Calu3 (cell line): ENCODE data around the gene AP3S1. TPM values are rescaled to one million over a fixed set of nuclear protein-coding genes. Genes with fewer than 3 reads are reported as not detected.
"Not testable (repeated sequence)": the region's sequence is repeated elsewhere in the genome, so short reads cannot be mapped to it uniquely, and the experiment has no call there.

ENCODE experiments used
- BruUV-seq: library from RNA; stranded (reverse); fragments of 400-500 nt; replicated peaks from 2 replicates; lab custom pipeline; 2021; lab: Mats Ljungman, UMichigan
- CTCF ChIA-PET: fragments of 300-600 bp; sonication (Branson Sonifier 250); formaldehyde crosslinking; loops from one replicate; lab custom pipeline; 2022; ENCODE audit warnings: antibody characterized with exemption; lab: Charles Lee
- DNase-seq: peaks from one replicate; pipeline ENCODE4 v3.0.0; 2022
- H3K27ac Mint-ChIP-seq: one replicate; pipeline ENCODE4 v1.8.0; 2022; ENCODE audit warnings: mixed read lengths; ENCODE audit not compliant: unreplicated experiment
- H3K27me3 Mint-ChIP-seq: one replicate; pipeline ENCODE4 v1.8.0; 2022; ENCODE audit warnings: mixed read lengths; ENCODE audit not compliant: unreplicated experiment
- H3K36me3 Mint-ChIP-seq: one replicate; pipeline ENCODE4 v1.8.0; 2022; ENCODE audit warnings: mild to moderate bottlenecking, moderate library complexity, mixed read lengths; ENCODE audit not compliant: insufficient read depth, unreplicated experiment
- H3K4me1 Mint-ChIP-seq: one replicate; pipeline ENCODE4 v1.8.0; 2022; ENCODE audit warnings: mild to moderate bottlenecking, low read depth, mixed read lengths; ENCODE audit not compliant: unreplicated experiment
- H3K4me3 Mint-ChIP-seq: one replicate; pipeline ENCODE4 v1.8.0; 2022; ENCODE audit warnings: mild to moderate bottlenecking, low read depth, moderate library complexity, mixed read lengths; ENCODE audit not compliant: unreplicated experiment
- H3K9me3 Mint-ChIP-seq: one replicate; pipeline ENCODE4 v1.8.0; 2022; ENCODE audit warnings: low read depth, mixed read lengths; ENCODE audit not compliant: unreplicated experiment
- intact Hi-C: fragments of 100-400 bp; cut with micrococcal nuclease; formaldehyde crosslinking; loops from one replicate; pipeline ENCODE4 v1.10.0; 2022; ENCODE audit not compliant: unreplicated experiment
- total RNA-seq: library from RNA; stranded (reverse); gene quantifications from 2 replicates; pipeline ENCODE4 v1.2.3, GENCODE V29; 2022
- TF ChIP-seq, protein P1 (sequence below): fragments of 200-600 bp; IDR thresholded peaks from one replicate; pipeline ENCODE4 v1.8.0; 2022; ENCODE audit warnings: antibody characterized with exemption; ENCODE audit not compliant: unreplicated experiment

Gene AP3S1
- total RNA-seq, 1 experiment from 2014 or later = 101 TPM

GRCh38 chr5:115807654-115808052, 34.1 kb upstream of the AP3S1 start:
- Mint-ChIP-seq H3K4me1 (peaks cover 9% of the 10 kb centered on the region), H3K27me3 (no peaks in the 10 kb centered on the region), H3K9me3 (peaks cover 4% of the 10 kb centered on the region), H3K4me3 (no peak overlapping the region), H3K36me3 (no peaks in the 10 kb centered on the region), H3K27ac (no peak overlapping the region)
- BruUV-seq = no TSS peak
- TF ChIP-seq, protein P1, sequence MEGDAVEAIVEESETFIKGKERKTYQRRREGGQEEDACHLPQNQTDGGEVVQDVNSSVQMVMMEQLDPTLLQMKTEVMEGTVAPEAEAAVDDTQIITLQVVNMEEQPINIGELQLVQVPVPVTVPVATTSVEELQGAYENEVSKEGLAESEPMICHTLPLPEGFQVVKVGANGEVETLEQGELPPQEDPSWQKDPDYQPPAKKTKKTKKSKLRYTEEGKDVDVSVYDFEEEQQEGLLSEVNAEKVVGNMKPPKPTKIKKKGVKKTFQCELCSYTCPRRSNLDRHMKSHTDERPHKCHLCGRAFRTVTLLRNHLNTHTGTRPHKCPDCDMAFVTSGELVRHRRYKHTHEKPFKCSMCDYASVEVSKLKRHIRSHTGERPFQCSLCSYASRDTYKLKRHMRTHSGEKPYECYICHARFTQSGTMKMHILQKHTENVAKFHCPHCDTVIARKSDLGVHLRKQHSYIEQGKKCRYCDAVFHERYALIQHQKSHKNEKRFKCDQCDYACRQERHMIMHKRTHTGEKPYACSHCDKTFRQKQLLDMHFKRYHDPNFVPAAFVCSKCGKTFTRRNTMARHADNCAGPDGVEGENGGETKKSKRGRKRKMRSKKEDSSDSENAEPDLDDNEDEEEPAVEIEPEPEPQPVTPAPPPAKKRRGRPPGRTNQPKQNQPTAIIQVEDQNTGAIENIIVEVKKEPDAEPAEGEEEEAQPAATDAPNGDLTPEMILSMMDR = no peak
- intact Hi-C loops = no loop called here
- no peak for DNase-seq
- CTCF ChIA-PET = no interaction called here

- H3K27me3 Mint-ChIP-seq, H3K4me3 Mint-ChIP-seq, DNase-seq, H3K36me3 Mint-ChIP-seq, intact Hi-C loops, H3K4me1 Mint-ChIP-seq, BruUV-seq, CTCF ChIA-PET, H3K27ac Mint-ChIP-seq, H3K9me3 Mint-ChIP-seq: not testable (repeated sequence)
These were observed 33.7 kb upstream of the AP3S1 start for GRCh38 chr5:115808066-115808465.

GRCh38 chr5:115809946-115810345, 31.8 kb upstream of the AP3S1 start:
- no peaks in the 10 kb centered on the region for H3K36me3 Mint-ChIP-seq
- no TSS peak for BruUV-seq
- peaks cover 9% of the 10 kb centered on the region for H3K4me1 Mint-ChIP-seq
- no peak for DNase-seq
- TF ChIP-seq, protein P1 = no peak
- H3K9me3 Mint-ChIP-seq = peaks cover 4% of the 10 kb centered on the region
- no peak overlapping the region for H3K27ac Mint-ChIP-seq
- H3K4me3 Mint-ChIP-seq = no peak overlapping the region
- CTCF ChIA-PET = interaction anchor here (0.5 kb wide), 1 partner anchor 1649 kb away, joined by 5 read pairs; no protein-coding TSS in a partner anchor
- H3K27me3 Mint-ChIP-seq = peaks cover 17% of the 10 kb centered on the region
- intact Hi-C loops = no loop called here

DNA sequence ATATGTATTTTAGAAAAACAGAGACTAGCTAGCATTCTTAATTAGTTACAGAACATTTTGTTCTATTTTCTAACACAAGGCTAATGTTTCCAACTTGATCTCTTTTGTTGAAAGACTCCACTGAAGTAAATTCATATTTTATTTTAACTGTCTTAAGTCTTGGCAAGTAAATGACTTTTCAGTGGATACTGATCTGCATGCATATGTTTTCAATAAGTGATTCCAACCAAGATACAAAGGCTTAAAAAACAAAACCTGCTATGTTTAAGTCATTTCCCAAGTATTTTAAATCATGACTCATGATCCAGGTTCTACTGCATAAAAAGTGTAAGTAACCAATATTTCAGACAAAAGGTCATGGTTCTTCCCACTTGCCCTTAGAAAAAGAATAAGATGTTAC, 31.0 kb upstream of the AP3S1 start:
- intact Hi-C loops = no loop called here
- CTCF ChIA-PET = no interaction called here
- DNase-seq = no peak
- Mint-ChIP-seq H3K9me3 (peaks cover 4% of the 10 kb centered on the region), H3K4me3 (no peak overlapping the region), H3K36me3 (no peaks in the 10 kb centered on the region), H3K4me1 (peaks cover 9% of the 10 kb centered on the region), H3K27ac (no peak overlapping the region), H3K27me3 (peaks cover 24% of the 10 kb centered on the region)
- no TSS peak for BruUV-seq
- TF ChIP-seq, protein P1 = no peak

DNA sequence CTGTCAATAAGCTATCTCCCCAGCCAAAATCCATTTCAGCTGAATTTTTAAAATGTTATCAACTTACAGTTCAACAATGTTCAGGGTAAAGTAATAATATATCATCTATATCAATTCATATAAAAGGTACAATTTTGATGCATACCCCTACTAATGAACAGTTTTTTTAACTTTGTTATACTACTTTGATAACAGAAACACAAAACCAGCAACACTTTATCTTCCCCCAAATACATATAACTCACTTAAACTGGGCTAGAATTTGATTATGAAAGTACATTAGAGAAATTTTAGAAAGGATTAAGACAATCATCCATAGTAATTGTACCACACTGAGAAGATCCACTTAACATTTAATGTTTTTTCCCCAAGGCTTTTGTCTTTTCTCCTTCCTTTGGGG, 30.3 kb upstream of the AP3S1 start:
- no peak for DNase-seq
- no TSS peak for BruUV-seq
- H3K36me3 Mint-ChIP-seq = no peaks in the 10 kb centered on the region
- H3K27ac Mint-ChIP-seq = no peak overlapping the region
- TF ChIP-seq, protein P1 = no peak
- peaks cover 9% of the 10 kb centered on the region for H3K4me1 Mint-ChIP-seq
- CTCF ChIA-PET = interaction anchor here (0.6 kb wide), 1 partner anchor 12 kb away, joined by 6 read pairs; no protein-coding TSS in a partner anchor
- intact Hi-C loops = no loop called here
- H3K27me3 Mint-ChIP-seq = peaks cover 24% of the 10 kb centered on the region
- peaks cover 4% of the 10 kb centered on the region for H3K9me3 Mint-ChIP-seq
- H3K4me3 Mint-ChIP-seq = no peak overlapping the region
